Gastrocnemius medialis (tissue), 4 donors: ENCODE results near the gene OR10W1. TPM values are rescaled to one million over a fixed set of nuclear protein-coding genes. Genes with fewer than 3 reads are reported as not detected.

Source experiments
- ATAC-seq, 2 donors: fragments of 150-250 bp; one replicate each; pipeline ENCODE4 v1.9.1; 2016
- DNase-seq, 2 donors: peaks; one replicate each; pipeline ENCODE4 v3.0.0-alpha.2; 2019
- H3K27ac ChIP-seq, 4 donors: fragments of 200-600 bp; sonication (generic); 1 replicate in 1 of 4; 2 replicates in 3 of 4; pipeline ENCODE4 v1.5.1; 2016 to 2018; ENCODE audit warnings: mild to moderate bottlenecking in 2 of 4, moderate library complexity in 1 of 4
- H3K27me3 ChIP-seq, 3 donors: fragments of 200-600 bp; sonication (generic) in 2 of 3; 1 replicate in 1 of 3; 2 replicates in 2 of 3; pipeline versions ENCODE4 v1.5.1 to v1.6.0; 2016 to 2019; ENCODE audit warnings: mild to moderate bottlenecking in 1 of 3, moderate library complexity in 1 of 3
- H3K36me3 ChIP-seq, 2 donors: fragments of 200-600 bp; sonication (generic) in 1 of 2; one replicate each; pipeline ENCODE4 v1.5.1; 2017 to 2018
- H3K4me1 ChIP-seq, 2 donors: fragments of 200-600 bp; sonication (generic) in 1 of 2; one replicate each; pipeline ENCODE4 v1.5.1; 2016 to 2017; ENCODE audit warnings: mild to moderate bottlenecking in 2 of 2
- H3K4me3 ChIP-seq, 4 donors: fragments of 200-600 bp; sonication (generic) in 3 of 4; 1 replicate in 1 of 4; 2 replicates in 3 of 4; pipeline ENCODE4 v1.5.1; 2016 to 2019; ENCODE audit warnings: mild to moderate bottlenecking in 2 of 4
- H3K9me3 ChIP-seq, 3 donors: fragments of 200-600 bp; sonication (generic) in 2 of 3; 1 replicate in 1 of 3; 2 replicates in 2 of 3; pipeline ENCODE4 v1.5.1; 2016 to 2019
- POLR2A ChIP-seq, 2 donors: fragments of 450-650 bp; IDR thresholded peaks; one replicate each; pipeline ENCODE4 v1.6.1; 2017; ENCODE audit warnings: antibody characterized with exemption in 2 of 2, mild to moderate bottlenecking in 2 of 2, moderate library complexity in 2 of 2
- in situ Hi-C, 4 donors: fragments of 200-750 bp; cut with MboI; loops; one replicate each; pipeline versions ENCODE4 v1.15.0 to v1.8.0; 2017; ENCODE audit warnings: low sequenced_read_pairs in 4 of 4
- intact Hi-C: fragments of 100-400 bp; cut with DNase I; formaldehyde crosslinking; loops from one replicate; pipeline ENCODE4 v1.15.1; 2023; ENCODE audit warnings: low total_unique reads
- total RNA-seq, 4 donors: library from RNA; depleted of rRNA; stranded (reverse); fragments of >200 nt; gene quantifications; one replicate each; pipeline versions ENCODE4 v1.1.0 to v1.2.3, GENCODE V29; 2016
- TF ChIP-seq, protein P1 (sequence below), 5 experiments: fragments of 450-650 bp in 3 of 5; fragments of 200-600 bp in 2 of 5; sonication (generic) in 2 of 5; IDR thresholded peaks in 4 of 5; conservative IDR thresholded peaks in 1 of 5; 1 replicate in 4 of 5; 2 replicates in 1 of 5; pipeline ENCODE4 v1.5.1; 2016 to 2019; ENCODE audit warnings: antibody characterized with exemption in 5 of 5, mild to moderate bottlenecking in 3 of 5, moderate library complexity in 3 of 5

OR10W1 gene
- total RNA-seq, 4 donors from 2014 or later, result 0.31 TPM; not detected in 3

DNA sequence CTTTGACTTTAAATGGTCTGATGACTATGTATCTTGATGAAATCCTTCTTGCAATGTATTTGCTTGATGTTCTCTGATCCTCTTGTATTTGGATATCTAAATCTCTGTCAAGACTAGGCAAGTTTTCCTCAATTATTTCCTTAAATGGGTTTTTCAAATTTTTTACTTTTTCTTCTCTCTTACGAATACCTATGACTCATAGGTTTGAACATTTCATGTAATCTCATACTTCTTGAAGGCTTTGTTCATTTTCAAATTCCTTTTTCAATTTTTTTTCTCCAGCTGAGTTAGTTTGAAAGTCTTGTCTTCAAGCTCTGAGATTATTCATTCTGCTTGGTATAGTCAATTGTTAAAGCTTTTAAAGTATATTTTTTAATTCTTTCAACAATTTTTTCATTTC, 13.1 kb downstream of the OR10W1 start:
- in situ Hi-C loops, result no loop called here
- no peak for ATAC-seq
- intact Hi-C loops, result no loop called here

DNA sequence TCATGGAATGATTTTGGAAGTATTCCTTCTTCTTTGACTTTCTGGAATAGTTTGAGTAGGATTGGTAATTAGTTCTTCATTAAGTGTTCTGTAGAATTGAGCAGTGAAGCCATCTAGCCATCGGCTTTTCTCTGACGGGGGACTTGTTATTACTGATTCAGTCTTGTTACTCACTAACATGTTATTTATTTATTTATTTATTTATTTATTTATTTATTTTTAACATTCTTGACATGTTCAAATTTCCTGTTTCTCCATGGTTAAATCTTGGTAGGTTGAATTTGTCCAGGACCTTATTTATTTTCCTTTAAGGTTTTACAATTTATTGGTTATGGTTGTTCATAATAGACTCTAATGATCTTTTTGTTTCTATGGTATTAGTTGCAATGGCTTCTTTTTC, 24.1 kb downstream of the OR10W1 start:
- TF ChIP-seq, protein P1, sequence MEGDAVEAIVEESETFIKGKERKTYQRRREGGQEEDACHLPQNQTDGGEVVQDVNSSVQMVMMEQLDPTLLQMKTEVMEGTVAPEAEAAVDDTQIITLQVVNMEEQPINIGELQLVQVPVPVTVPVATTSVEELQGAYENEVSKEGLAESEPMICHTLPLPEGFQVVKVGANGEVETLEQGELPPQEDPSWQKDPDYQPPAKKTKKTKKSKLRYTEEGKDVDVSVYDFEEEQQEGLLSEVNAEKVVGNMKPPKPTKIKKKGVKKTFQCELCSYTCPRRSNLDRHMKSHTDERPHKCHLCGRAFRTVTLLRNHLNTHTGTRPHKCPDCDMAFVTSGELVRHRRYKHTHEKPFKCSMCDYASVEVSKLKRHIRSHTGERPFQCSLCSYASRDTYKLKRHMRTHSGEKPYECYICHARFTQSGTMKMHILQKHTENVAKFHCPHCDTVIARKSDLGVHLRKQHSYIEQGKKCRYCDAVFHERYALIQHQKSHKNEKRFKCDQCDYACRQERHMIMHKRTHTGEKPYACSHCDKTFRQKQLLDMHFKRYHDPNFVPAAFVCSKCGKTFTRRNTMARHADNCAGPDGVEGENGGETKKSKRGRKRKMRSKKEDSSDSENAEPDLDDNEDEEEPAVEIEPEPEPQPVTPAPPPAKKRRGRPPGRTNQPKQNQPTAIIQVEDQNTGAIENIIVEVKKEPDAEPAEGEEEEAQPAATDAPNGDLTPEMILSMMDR (IDR thresholded peaks at IDR 0.05 in 4 of 5, conservative IDR thresholded peaks at IDR 0.05 in 1 of 5), result no peak
- no peak for TF ChIP-seq POLR2A (IDR thresholded peaks at IDR 0.05)
- no peaks in the 10 kb centered on the region for H3K4me1 ChIP-seq
- no peak overlapping the region for H3K27ac ChIP-seq
- in situ Hi-C loops, result no loop called here
- H3K4me3 ChIP-seq, result no peak overlapping the region
- no peaks in the 10 kb centered on the region for H3K36me3 ChIP-seq
- intact Hi-C loops, result no loop called here
- no peaks in the 10 kb centered on the region for H3K9me3 ChIP-seq
- no peak for DNase-seq
- no peak for ATAC-seq
- no peaks in the 10 kb centered on the region for H3K27me3 ChIP-seq

More for the DNA sequence above, 13.1 kb downstream of the OR10W1 start:
- no peak for DNase-seq
- Histone ChIP-seq H3K4me1 (no peaks in the 10 kb centered on the region), H3K4me3 (no peak overlapping the region), H3K9me3 (no peaks in the 10 kb centered on the region), H3K27ac (no peak overlapping the region), H3K36me3 (no peaks in the 10 kb centered on the region), H3K27me3 (no peaks in the 10 kb centered on the region)
- no peak for TF ChIP-seq POLR2A (IDR thresholded peaks at IDR 0.05)
- TF ChIP-seq, protein P1 (IDR thresholded peaks at IDR 0.05 in 4 of 5, conservative IDR thresholded peaks at IDR 0.05 in 1 of 5), result no peak

DNA sequence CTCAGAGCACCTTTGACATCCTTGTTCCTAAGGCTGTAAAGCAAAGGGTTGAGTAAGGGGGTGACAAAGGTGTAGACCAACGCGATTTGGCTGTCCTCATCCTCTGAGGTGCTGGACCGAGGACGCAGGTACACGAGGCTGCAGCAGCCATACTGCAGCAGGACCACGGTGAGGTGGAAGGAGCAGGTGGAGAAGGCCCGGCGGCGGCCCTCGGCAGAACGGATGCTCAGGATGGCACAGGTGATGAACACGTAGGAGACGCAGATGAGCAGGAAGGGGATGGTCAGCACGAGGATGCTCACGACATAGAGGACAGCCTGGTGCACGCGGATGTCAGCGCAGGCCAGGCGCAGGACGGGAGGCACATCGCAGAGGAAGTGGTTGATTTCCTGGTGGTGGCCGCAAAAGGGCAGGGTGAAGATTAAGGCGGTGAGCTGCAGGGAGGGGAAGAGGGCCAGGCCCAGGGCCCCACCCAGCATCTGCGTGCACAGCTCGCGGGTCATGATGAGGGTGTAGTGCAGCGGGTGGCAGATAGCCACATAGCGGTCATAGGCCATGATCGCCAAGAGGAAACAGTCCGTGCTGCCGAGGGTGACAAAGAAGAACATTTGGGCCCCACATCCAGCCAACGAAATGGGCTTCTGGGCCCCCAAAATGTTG, 40.0 kb downstream of the OR10W1 start:
- in situ Hi-C loops (no loop called here), intact Hi-C loops (no loop called here)
- TF ChIP-seq, protein P1 (IDR thresholded peaks at IDR 0.05 in 4 of 5, conservative IDR thresholded peaks at IDR 0.05 in 1 of 5), result no peak
- no peak for TF ChIP-seq POLR2A (IDR thresholded peaks at IDR 0.05)
- Histone ChIP-seq H3K4me1 (no peaks in the 10 kb centered on the region), H3K27ac (no peak overlapping the region), H3K9me3 (no peaks in the 10 kb centered on the region), H3K36me3 (no peaks in the 10 kb centered on the region), H3K27me3 (no peaks in the 10 kb centered on the region), H3K4me3 (no peak overlapping the region)
- DNase-seq, result no peak
- no peak for ATAC-seq

DNA sequence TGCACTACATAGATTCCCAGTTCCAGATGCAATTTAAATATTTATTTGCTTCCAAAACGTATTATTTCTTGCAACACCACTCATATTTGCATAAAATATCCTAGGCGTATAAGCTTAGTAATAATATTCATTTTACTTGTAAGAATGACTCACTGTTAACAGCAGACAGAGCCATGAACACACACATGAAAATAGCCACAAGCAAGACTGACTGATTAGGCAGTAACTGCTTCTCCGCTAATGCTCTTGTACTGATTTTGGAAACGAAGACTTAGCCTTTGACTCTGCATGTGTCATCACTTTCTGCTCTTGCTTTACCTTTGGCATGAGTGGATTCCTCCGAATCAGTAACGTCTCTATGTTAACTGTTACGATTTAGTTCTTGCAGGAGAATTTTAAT, 45.3 kb downstream of the OR10W1 start:
- no peak overlapping the region for H3K4me3 ChIP-seq
- no peak for TF ChIP-seq POLR2A (IDR thresholded peaks at IDR 0.05)
- TF ChIP-seq, protein P1 (IDR thresholded peaks at IDR 0.05 in 4 of 5, conservative IDR thresholded peaks at IDR 0.05 in 1 of 5), result no peak
- H3K9me3 ChIP-seq, result no peaks in the 10 kb centered on the region
- H3K4me1 ChIP-seq, result no peaks in the 10 kb centered on the region
- ATAC-seq (no peak), DNase-seq (no peak)
- in situ Hi-C loops (no loop called here), intact Hi-C loops (no loop called here)
- no peaks in the 10 kb centered on the region for H3K36me3 ChIP-seq
- no peaks in the 10 kb centered on the region for H3K27me3 ChIP-seq
- H3K27ac ChIP-seq, result no peak overlapping the region

Other genes with a start within 250 kb of the OR10W1 start
- not detected for gene OR9Q1, start 244.4 kb downstream of the OR10W1 start, total RNA-seq
- gene OR6Q1, start 237.3 kb downstream of the OR10W1 start, total RNA-seq, result not detected
- gene OR9I1, start 142.7 kb downstream of the OR10W1 start, total RNA-seq, result not detected
- not detected for gene OR9Q2, start 79.2 kb downstream of the OR10W1 start, total RNA-seq
- not detected for gene OR1S2, start 64.1 kb downstream of the OR10W1 start, total RNA-seq
- not detected for gene OR1S1, start 55.5 kb downstream of the OR10W1 start, total RNA-seq
- gene OR10Q1, start 39.3 kb downstream of the OR10W1 start, total RNA-seq, result not detected
- gene OR5B17, start 90.8 kb upstream of the OR10W1 start, total RNA-seq, result not detected
- gene OR5B3, start 138.6 kb upstream of the OR10W1 start, total RNA-seq, result not detected
- gene OR5B2, start 159.9 kb upstream of the OR10W1 start, total RNA-seq, result not detected
- gene OR5B12, start 174.0 kb upstream of the OR10W1 start, total RNA-seq, result not detected
- gene OR5B21, start 239.8 kb upstream of the OR10W1 start, total RNA-seq, result not detected